H1 (cell line): ENCODE data around the gene UPP1. TPM values are rescaled to one million over a fixed set of nuclear protein-coding genes. Genes with fewer than 3 reads are reported as not detected.

ENCODE experiments used
- ZNF274 ChIP-seq: IDR thresholded peaks from 2 replicates; pipeline ENCODE4 v1.7.0; 2012; ENCODE audit warnings: low read length, borderline replicate concordance; ENCODE audit errors: extremely low read depth
- polyA plus RNA-seq, 7 experiments: library from polyadenylated mRNA; depleted of rRNA in 3 of 7; stranded (reverse) in 5 of 7; unstranded in 2 of 7; fragments of >200 nt in 5 of 7; fragments of 200-250 nt in 2 of 7; gene quantifications; 1 replicate in 5 of 7; 2 replicates in 1 of 7; 4 replicates in 1 of 7; pipeline versions ENCODE4 v1.2.1 to v1.2.3, GENCODE V29; 2011 to 2013; ENCODE audit warnings: missing spikeins in 2 of 7, mixed read lengths in 2 of 7
- total RNA-seq: library from RNA; stranded (reverse); fragmentation: NEBNext Ultra II Directional; extraction: Animal tissue kit (Norgen Biotek cat#: 25700); gene quantifications from 2 replicates; pipeline ENCODE4 v1.2.1, GENCODE V29; 2021
- TF ChIP-seq, protein P1 (sequence below): fragments of 300-600 bp; sonication (generic); IDR thresholded peaks from 2 replicates; pipeline ENCODE4 v1.7.1; 2012; ENCODE audit warnings: low read length, moderate library complexity, mild to moderate bottlenecking, inconsistent platforms; ENCODE audit not compliant: insufficient replicate concordance

The UPP1 gene
- total and polyA plus RNA-seq, 2 of the 8 experiments (the other 6 are each of a cell fraction or from before 2014, with no cell fraction given): 40.7 to 46.2 TPM

DNA sequence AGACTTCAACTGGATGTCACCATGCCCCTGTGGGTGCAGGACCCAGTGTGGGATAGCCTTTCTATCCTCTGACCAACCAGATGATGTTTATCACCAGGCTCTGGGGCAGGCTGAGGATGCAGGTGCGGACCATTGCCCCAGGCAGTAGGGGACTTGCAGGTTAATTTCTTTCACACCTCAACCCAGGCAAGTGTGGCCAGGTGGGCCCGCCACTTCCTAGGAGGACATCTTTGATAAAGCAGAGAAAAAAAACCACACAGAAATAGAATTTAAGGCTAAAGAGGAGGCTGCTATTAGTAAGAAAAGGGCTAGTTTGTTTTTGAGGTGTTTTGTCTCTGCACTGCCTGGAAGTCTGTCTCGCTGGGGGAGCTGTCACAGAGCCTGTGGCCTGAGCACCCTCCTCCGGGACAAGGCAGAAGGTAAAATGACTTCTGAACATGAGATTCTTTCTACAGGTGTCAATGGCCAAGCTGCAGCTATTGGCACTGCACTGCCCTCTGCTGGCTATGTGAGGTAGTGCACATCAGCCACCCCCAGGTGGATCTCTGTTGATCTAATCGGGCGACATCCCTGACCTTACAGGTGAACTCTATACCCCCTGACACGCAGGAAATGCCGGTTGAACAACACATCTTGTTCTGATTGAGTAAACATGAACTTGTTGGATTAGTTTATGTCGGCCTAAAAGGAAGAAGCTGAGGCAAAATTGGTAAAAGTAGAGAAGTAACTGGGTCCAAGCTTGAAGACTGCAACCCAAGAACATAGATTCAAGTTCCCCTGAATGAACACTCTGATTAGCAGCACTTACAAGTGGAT is 21.0 kb downstream of the UPP1 start (continued):
- TF ChIP-seq, protein P1, sequence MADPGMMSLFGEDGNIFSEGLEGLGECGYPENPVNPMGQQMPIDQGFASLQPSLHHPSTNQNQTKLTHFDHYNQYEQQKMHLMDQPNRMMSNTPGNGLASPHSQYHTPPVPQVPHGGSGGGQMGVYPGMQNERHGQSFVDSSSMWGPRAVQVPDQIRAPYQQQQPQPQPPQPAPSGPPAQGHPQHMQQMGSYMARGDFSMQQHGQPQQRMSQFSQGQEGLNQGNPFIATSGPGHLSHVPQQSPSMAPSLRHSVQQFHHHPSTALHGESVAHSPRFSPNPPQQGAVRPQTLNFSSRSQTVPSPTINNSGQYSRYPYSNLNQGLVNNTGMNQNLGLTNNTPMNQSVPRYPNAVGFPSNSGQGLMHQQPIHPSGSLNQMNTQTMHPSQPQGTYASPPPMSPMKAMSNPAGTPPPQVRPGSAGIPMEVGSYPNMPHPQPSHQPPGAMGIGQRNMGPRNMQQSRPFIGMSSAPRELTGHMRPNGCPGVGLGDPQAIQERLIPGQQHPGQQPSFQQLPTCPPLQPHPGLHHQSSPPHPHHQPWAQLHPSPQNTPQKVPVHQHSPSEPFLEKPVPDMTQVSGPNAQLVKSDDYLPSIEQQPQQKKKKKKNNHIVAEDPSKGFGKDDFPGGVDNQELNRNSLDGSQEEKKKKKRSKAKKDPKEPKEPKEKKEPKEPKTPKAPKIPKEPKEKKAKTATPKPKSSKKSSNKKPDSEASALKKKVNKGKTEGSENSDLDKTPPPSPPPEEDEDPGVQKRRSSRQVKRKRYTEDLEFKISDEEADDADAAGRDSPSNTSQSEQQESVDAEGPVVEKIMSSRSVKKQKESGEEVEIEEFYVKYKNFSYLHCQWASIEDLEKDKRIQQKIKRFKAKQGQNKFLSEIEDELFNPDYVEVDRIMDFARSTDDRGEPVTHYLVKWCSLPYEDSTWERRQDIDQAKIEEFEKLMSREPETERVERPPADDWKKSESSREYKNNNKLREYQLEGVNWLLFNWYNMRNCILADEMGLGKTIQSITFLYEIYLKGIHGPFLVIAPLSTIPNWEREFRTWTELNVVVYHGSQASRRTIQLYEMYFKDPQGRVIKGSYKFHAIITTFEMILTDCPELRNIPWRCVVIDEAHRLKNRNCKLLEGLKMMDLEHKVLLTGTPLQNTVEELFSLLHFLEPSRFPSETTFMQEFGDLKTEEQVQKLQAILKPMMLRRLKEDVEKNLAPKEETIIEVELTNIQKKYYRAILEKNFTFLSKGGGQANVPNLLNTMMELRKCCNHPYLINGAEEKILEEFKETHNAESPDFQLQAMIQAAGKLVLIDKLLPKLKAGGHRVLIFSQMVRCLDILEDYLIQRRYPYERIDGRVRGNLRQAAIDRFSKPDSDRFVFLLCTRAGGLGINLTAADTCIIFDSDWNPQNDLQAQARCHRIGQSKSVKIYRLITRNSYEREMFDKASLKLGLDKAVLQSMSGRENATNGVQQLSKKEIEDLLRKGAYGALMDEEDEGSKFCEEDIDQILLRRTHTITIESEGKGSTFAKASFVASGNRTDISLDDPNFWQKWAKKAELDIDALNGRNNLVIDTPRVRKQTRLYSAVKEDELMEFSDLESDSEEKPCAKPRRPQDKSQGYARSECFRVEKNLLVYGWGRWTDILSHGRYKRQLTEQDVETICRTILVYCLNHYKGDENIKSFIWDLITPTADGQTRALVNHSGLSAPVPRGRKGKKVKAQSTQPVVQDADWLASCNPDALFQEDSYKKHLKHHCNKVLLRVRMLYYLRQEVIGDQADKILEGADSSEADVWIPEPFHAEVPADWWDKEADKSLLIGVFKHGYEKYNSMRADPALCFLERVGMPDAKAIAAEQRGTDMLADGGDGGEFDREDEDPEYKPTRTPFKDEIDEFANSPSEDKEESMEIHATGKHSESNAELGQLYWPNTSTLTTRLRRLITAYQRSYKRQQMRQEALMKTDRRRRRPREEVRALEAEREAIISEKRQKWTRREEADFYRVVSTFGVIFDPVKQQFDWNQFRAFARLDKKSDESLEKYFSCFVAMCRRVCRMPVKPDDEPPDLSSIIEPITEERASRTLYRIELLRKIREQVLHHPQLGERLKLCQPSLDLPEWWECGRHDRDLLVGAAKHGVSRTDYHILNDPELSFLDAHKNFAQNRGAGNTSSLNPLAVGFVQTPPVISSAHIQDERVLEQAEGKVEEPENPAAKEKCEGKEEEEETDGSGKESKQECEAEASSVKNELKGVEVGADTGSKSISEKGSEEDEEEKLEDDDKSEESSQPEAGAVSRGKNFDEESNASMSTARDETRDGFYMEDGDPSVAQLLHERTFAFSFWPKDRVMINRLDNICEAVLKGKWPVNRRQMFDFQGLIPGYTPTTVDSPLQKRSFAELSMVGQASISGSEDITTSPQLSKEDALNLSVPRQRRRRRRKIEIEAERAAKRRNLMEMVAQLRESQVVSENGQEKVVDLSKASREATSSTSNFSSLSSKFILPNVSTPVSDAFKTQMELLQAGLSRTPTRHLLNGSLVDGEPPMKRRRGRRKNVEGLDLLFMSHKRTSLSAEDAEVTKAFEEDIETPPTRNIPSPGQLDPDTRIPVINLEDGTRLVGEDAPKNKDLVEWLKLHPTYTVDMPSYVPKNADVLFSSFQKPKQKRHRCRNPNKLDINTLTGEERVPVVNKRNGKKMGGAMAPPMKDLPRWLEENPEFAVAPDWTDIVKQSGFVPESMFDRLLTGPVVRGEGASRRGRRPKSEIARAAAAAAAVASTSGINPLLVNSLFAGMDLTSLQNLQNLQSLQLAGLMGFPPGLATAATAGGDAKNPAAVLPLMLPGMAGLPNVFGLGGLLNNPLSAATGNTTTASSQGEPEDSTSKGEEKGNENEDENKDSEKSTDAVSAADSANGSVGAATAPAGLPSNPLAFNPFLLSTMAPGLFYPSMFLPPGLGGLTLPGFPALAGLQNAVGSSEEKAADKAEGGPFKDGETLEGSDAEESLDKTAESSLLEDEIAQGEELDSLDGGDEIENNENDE: no peak
- TF ChIP-seq ZNF274: no peak
